Measurements from ENCODE around the gene CCDC88C.

The CCDC88C gene

GRCh38 chr14:91324606-91325575 lies 92.7 kb downstream of the CCDC88C start:
- no peaks in the 10 kb centered on the region for H3K27me3 ChIP-seq
- H3K4me3 ChIP-seq: peak overlapping the region in 1 of 2 donors; percentile 26
- H3K36me3 ChIP-seq: no peaks in the 10 kb centered on the region
- peaks cover 0 to 10% (median 0%) of the 10 kb centered on the region in 4 donors for H3K4me1 ChIP-seq
- TF ChIP-seq CTCF (IDR thresholded peaks at IDR 0.05): no peak
- no peaks in the 10 kb centered on the region for H3K9me3 ChIP-seq
- intact Hi-C loops (cut with DNase I; ENCODE audit: low total_unique reads): loop anchor here (5.0 kb wide), 1 partner anchor 92 kb away; the partner anchor contains the start of gene CCDC88C
- no peak overlapping the region for H3K27ac ChIP-seq
- DNase-seq: no peak

- Histone ChIP-seq H3K9me3 (no peaks in the 10 kb centered on the region), H3K4me1 (peaks cover 0 to 10% (median 0%) of the 10 kb centered on the region in 4 donors), H3K27me3 (no peaks in the 10 kb centered on the region), H3K4me3 (peak overlapping the region; percentile 26 to 41), H3K36me3 (no peaks in the 10 kb centered on the region), H3K27ac (peak overlapping the region in 1 of 2 donors; percentile 26)
- DNase-seq: peak; percentile 85 to 87
- TF ChIP-seq CTCF (IDR thresholded peaks at IDR 0.05): peak; percentile 87 to 96
- intact Hi-C loops (cut with DNase I; ENCODE audit: low total_unique reads): loop anchor here (5.0 kb wide), 1 partner anchor 93 kb away; the partner anchor contains the start of gene CCDC88C
Measured at GRCh38 chr14:91323671-91324605, 93.7 kb downstream of the CCDC88C start.

- intact Hi-C loops (cut with DNase I; ENCODE audit: low total_unique reads): loop anchor here (5.0 kb wide), 1 partner anchor 94 kb away; the partner anchor contains the start of gene CCDC88C
Measured at GRCh38 chr14:91323031-91323430, 94.6 kb downstream of the CCDC88C start.

GRCh38 chr14:91322623-91323022 lies 95.0 kb downstream of the CCDC88C start:
- H3K4me3 ChIP-seq: no peak overlapping the region
- H3K9me3 ChIP-seq: no peaks in the 10 kb centered on the region
- no peak for DNase-seq
- H3K27me3 ChIP-seq: no peaks in the 10 kb centered on the region
- H3K36me3 ChIP-seq: no peaks in the 10 kb centered on the region
- no peak overlapping the region for H3K27ac ChIP-seq
- intact Hi-C loops (cut with DNase I; ENCODE audit: low total_unique reads): loop anchor here (5.0 kb wide), 1 partner anchor 95 kb away; the partner anchor contains the start of gene CCDC88C
- TF ChIP-seq CTCF (IDR thresholded peaks at IDR 0.05): no peak
- peaks cover 0 to 10% (median 1%) of the 10 kb centered on the region in 4 donors for H3K4me1 ChIP-seq

More at GRCh38 chr14:91323031-91323430, 94.6 kb downstream of the CCDC88C start:
- no peak for TF ChIP-seq CTCF (IDR thresholded peaks at IDR 0.05)
- Histone ChIP-seq H3K27ac (no peak overlapping the region), H3K4me1 (peaks cover 0 to 10% (median 0%) of the 10 kb centered on the region in 4 donors), H3K27me3 (no peaks in the 10 kb centered on the region), H3K36me3 (no peaks in the 10 kb centered on the region), H3K4me3 (no peak overlapping the region), H3K9me3 (no peaks in the 10 kb centered on the region)
- no peak for DNase-seq

GRCh38 chr14:91321131-91321530 lies 96.5 kb downstream of the CCDC88C start:
- Histone ChIP-seq H3K36me3 (no peaks in the 10 kb centered on the region), H3K9me3 (no peaks in the 10 kb centered on the region), H3K4me3 (no peak overlapping the region), H3K27ac (no peak overlapping the region), H3K27me3 (peaks cover 0 to 13% of the 10 kb centered on the region in 2 donors), H3K4me1 (peaks cover 0 to 10% (median 6%) of the 10 kb centered on the region in 4 donors)
- DNase-seq: no peak
- intact Hi-C loops (cut with DNase I; ENCODE audit: low total_unique reads): loop anchor here (5.0 kb wide), 1 partner anchor 96 kb away; the partner anchor contains the start of gene CCDC88C
- TF ChIP-seq CTCF (IDR thresholded peaks at IDR 0.05): no peak

Data from tibial artery (tissue), 4 donors.